ENCODE data around the gene NHEJ1. TPM values are rescaled to one million over a fixed set of nuclear protein-coding genes. Genes with fewer than 3 reads are reported as not detected.

NHEJ1 gene
- total and polyA plus RNA-seq, 2 of the 13 experiments (the other 11 are each of a cell fraction or from before 2014, with no cell fraction given), result 30.0 to 30.7 TPM

GRCh38 chr2:219116776-219117646 is 43.6 kb downstream of the NHEJ1 start (continued):
- TF ChIP-seq ZHX2 (IDR thresholded peaks at IDR 0.05; ENCODE audit: low read depth) (no peak), ZHX2 (CRISPR knock-in tag; IDR thresholded peaks at IDR 0.05; ENCODE audit: borderline replicate concordance) (no peak), IKZF1 (IDR thresholded peaks at IDR 0.05) (no peak), ATF7 (IDR thresholded peaks at IDR 0.05) (no peak), ATF7 (CRISPR knock-in tag; IDR thresholded peaks at IDR 0.05) (no peak), ZNF44 (CRISPR knock-in tag; IDR thresholded peaks at IDR 0.05) (no peak), MLXIP (CRISPR knock-in tag; IDR thresholded peaks at IDR 0.05; ENCODE audit: borderline replicate concordance) (no peak), HES4 (CRISPR knock-in tag; IDR thresholded peaks at IDR 0.05; ENCODE audit: borderline replicate concordance) (no peak), ZNF124 (CRISPR knock-in tag; IDR thresholded peaks at IDR 0.05) (0 out of 2 replicates have a peak, but pooled peaks have one; percentile 29), HDAC6 (IDR thresholded peaks at IDR 0.05; ENCODE audit: low read depth, low read length) (no peak), PHB2 (IDR thresholded peaks at IDR 0.05; ENCODE audit: partially characterized antibody) (no peak), DR1 (CRISPR knock-in tag; IDR thresholded peaks at IDR 0.05) (no peak), FOXA3 (CRISPR knock-in tag; IDR thresholded peaks at IDR 0.05) (peak; percentile 93), ETS1 (CRISPR knock-in tag; IDR thresholded peaks at IDR 0.05) (no peak), GMEB2 (CRISPR knock-in tag; IDR thresholded peaks at IDR 0.05; ENCODE audit: low read depth) (no peak), ZNF343 (CRISPR knock-in tag; IDR thresholded peaks at IDR 0.05) (0 out of 2 replicates have a peak, but pooled peaks have one; percentile 49), TBX2 (CRISPR knock-in tag; IDR thresholded peaks at IDR 0.05; ENCODE audit: borderline replicate concordance) (peak; percentile 75; the same call in 1 of the 2 replicates), KDM5A (IDR thresholded peaks at IDR 0.05; ENCODE audit: borderline replicate concordance, low read length) (no peak)

All from HepG2 (cell line).